HFFc6 (cell line): ENCODE data around the gene LPCAT2. TPM values are rescaled to one million over a fixed set of nuclear protein-coding genes. Genes with fewer than 3 reads are reported as not detected.

ENCODE experiments used
- DNase-seq: peaks from one replicate; pipeline ENCODE4 v3.0.0-alpha.2; 2018
- H3K27ac Mint-ChIP-seq: 2 replicates; pipeline ENCODE4 v1.8.0; 2020; ENCODE audit warnings: mild to moderate bottlenecking, mixed read lengths
- H3K27me3 Mint-ChIP-seq: 2 replicates; pipeline ENCODE4 v1.8.0; 2021; ENCODE audit warnings: mild to moderate bottlenecking, moderate library complexity, mixed read lengths; ENCODE audit not compliant: insufficient read depth
- H3K36me3 Mint-ChIP-seq: 2 replicates; pipeline ENCODE4 v1.8.0; 2021; ENCODE audit warnings: low read depth, mixed read lengths
- H3K4me1 Mint-ChIP-seq: 2 replicates; pipeline ENCODE4 v1.8.0; 2020; ENCODE audit warnings: low read depth, mixed read lengths
- H3K4me3 Mint-ChIP-seq: 2 replicates; pipeline ENCODE4 v1.8.0; 2020; ENCODE audit warnings: mild to moderate bottlenecking, moderate library complexity, mixed read lengths
- H3K9me3 Mint-ChIP-seq: 2 replicates; pipeline ENCODE4 v1.8.0; 2020; ENCODE audit warnings: mild to moderate bottlenecking, mixed read lengths
- total RNA-seq, 6 experiments: library from RNA; stranded (reverse); fragmentation: NEBNext Ultra II Directional; extraction: Animal tissue kit (Norgen Biotek cat#: 25700); gene quantifications; 2 replicates in 1 of 6; 3 replicates in 5 of 6; pipeline ENCODE4 v1.2.3, GENCODE V29; 2021
- TF ChIP-seq, protein P1 (sequence below): fragments of 200-600 bp; sonication (generic); IDR thresholded peaks from 2 replicates; pipeline ENCODE4 v1.5.0; 2021; ENCODE audit warnings: antibody characterized with exemption, mild to moderate bottlenecking

Gene LPCAT2
- total RNA-seq, 6 experiments from 2014 or later = 22.3 to 36.1 (median 27.5) TPM

GRCh38 chr16:55503726-55504550, 4.9 kb upstream of the LPCAT2 start:
- Mint-ChIP-seq H3K36me3 (peaks cover 41% of the 10 kb centered on the region), H3K9me3 (no peaks in the 10 kb centered on the region), H3K4me1 (peaks cover 54% of the 10 kb centered on the region), H3K27ac (peak overlapping the region; percentile 51; the same call in 1 of the 2 replicates), H3K27me3 (no peaks in the 10 kb centered on the region; the same call in 1 of the 2 replicates), H3K4me3 (no peak overlapping the region)
- DNase-seq = no peak
- TF ChIP-seq, protein P1, sequence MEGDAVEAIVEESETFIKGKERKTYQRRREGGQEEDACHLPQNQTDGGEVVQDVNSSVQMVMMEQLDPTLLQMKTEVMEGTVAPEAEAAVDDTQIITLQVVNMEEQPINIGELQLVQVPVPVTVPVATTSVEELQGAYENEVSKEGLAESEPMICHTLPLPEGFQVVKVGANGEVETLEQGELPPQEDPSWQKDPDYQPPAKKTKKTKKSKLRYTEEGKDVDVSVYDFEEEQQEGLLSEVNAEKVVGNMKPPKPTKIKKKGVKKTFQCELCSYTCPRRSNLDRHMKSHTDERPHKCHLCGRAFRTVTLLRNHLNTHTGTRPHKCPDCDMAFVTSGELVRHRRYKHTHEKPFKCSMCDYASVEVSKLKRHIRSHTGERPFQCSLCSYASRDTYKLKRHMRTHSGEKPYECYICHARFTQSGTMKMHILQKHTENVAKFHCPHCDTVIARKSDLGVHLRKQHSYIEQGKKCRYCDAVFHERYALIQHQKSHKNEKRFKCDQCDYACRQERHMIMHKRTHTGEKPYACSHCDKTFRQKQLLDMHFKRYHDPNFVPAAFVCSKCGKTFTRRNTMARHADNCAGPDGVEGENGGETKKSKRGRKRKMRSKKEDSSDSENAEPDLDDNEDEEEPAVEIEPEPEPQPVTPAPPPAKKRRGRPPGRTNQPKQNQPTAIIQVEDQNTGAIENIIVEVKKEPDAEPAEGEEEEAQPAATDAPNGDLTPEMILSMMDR = no peak

DNA sequence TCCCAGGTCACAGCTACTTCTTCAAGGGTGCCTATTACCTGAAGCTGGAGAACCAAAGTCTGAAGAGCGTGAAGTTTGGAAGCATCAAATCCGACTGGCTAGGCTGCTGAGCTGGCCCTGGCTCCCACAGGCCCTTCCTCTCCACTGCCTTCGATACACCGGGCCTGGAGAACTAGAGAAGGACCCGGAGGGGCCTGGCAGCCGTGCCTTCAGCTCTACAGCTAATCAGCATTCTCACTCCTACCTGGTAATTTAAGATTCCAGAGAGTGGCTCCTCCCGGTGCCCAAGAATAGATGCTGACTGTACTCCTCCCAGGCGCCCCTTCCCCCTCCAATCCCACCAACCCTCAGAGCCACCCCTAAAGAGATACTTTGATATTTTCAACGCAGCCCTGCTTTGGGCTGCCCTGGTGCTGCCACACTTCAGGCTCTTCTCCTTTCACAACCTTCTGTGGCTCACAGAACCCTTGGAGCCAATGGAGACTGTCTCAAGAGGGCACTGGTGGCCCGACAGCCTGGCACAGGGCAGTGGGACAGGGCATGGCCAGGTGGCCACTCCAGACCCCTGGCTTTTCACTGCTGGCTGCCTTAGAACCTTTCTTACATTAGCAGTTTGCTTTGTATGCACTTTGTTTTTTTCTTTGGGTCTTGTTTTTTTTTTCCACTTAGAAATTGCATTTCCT, 3.4 kb upstream of the LPCAT2 start:
- Mint-ChIP-seq H3K36me3 (peaks cover 37% of the 10 kb centered on the region), H3K4me3 (no peak overlapping the region), H3K9me3 (no peaks in the 10 kb centered on the region), H3K27me3 (peaks cover 4% of the 10 kb centered on the region; the same call in 1 of the 2 replicates), H3K4me1 (peaks cover 49% of the 10 kb centered on the region), H3K27ac (no peak overlapping the region)
- no peak for DNase-seq
- TF ChIP-seq, protein P1 = no peak

GRCh38 chr16:55506083-55506482, 2.8 kb upstream of the LPCAT2 start:
- Mint-ChIP-seq H3K36me3 (peaks cover 33% of the 10 kb centered on the region), H3K27me3 (peaks cover 4% of the 10 kb centered on the region; the same call in 1 of the 2 replicates), H3K27ac (no peak overlapping the region), H3K9me3 (no peaks in the 10 kb centered on the region), H3K4me1 (peaks cover 48% of the 10 kb centered on the region), H3K4me3 (no peak overlapping the region)
- TF ChIP-seq, protein P1 = no peak
- no peak for DNase-seq

GRCh38 chr16:55506708-55507107, 2.2 kb upstream of the LPCAT2 start:
- Mint-ChIP-seq H3K4me3 (no peak overlapping the region), H3K36me3 (peaks cover 29% of the 10 kb centered on the region), H3K27me3 (peaks cover 4% of the 10 kb centered on the region; the same call in 1 of the 2 replicates), H3K27ac (no peak overlapping the region), H3K4me1 (peaks cover 42% of the 10 kb centered on the region), H3K9me3 (no peaks in the 10 kb centered on the region)
- TF ChIP-seq, protein P1 = no peak
- no peak for DNase-seq

DNA sequence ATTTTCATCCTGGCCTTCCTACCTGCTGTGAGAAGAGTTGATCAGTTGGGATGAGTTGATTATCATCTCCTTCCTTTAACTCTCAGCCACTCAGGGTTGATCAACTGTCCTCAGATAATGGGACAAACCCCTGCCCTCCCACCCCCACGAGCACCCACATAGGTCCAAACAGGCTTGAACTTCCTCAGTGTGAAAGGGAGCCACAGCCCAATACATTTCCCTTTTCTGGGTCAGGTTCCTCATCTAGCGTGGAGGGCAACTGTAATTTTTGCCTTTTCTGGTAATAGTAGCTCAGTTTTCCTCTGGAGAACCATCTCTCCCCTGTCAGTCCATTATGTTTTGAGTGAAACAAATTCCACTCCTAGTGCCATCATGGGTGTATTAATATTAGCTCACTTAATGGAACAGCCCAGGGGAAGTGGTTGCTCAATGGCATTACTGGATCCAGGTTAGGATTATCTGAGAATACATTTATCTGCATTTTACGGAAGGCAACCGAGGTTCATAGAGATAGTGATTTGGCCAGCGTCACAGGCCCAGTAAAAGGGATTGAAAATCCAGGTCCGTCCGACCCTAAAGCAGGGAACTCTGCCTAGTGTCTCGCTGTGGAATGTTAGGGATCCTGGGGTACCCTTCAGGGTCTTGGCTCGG, 476 bp upstream of the LPCAT2 start:
- Mint-ChIP-seq H3K27ac (peak overlapping the region; percentile 79), H3K27me3 (peaks cover 4% of the 10 kb centered on the region; the same call in 1 of the 2 replicates), H3K9me3 (peaks cover 13% of the 10 kb centered on the region), H3K36me3 (peaks cover 42% of the 10 kb centered on the region), H3K4me1 (peaks cover 32% of the 10 kb centered on the region), H3K4me3 (peak overlapping the region; percentile 89)
- no peak for DNase-seq
- TF ChIP-seq, protein P1 = no peak
